Activated T-cell treated with anti-CD3 and anti-CD28 coated beads for 48 hours (primary cell): ENCODE results near the gene FTO.
"Not testable (repeated sequence)": the region's sequence is repeated elsewhere in the genome, so short reads cannot be mapped to it uniquely, and the experiment has no call there.

Experiments used
- DNase-seq: peaks from one replicate; pipeline ENCODE4 v3.0.0-alpha.2; 2020; ENCODE audit warnings: low read depth

The FTO gene

DNA sequence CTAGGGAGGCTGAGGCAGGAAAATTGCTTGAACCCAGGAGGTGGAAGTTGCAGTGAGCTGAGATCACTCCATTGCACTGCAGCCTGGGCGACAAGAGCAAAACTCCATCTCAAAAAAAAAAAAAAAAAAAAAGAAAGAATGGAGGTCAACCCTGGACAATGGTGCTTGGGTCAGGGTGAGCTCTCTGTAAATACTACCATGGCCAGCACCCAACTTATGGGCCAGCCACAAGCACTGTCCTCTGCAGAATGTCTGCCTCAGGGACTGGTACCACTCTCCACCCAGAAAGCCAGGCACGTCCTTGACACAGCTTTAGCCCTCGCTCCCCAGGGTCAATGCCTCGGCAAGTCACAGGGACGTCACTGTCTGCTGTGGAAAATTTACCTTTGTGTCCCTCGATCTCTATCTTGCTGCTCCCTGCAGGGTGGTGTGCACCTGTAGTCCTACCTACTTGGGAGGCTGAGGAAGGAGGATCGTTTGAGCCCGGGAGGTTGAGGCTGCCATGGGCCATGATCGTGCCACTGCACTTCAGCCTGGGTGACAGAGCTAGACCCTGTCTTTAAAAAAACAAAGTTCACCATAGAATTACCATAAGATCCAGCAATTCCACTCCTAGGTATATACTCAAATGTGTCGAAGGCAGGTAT is 459.4 kb downstream of the FTO start:
- no peak for DNase-seq

DNA sequence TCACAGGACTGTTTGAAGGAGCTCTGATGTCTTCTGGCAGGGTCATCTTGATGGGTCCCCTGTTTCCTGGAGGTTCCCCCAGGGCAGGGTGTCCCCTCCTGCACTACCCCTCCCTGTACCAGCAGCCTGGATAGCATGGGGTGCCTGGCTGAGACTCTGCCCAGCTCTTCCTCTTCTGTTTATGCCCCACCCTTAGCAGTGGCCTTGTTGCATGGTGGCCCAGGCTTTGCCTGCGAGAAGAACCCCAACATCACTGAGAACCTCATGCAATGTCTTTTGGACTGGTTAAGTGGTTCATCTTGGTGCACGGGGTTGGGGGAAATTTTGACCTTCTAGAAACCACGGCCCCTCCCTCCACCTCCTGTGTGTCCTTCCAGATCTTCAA is 460.8 kb downstream of the FTO start:
- no peak for DNase-seq

DNA sequence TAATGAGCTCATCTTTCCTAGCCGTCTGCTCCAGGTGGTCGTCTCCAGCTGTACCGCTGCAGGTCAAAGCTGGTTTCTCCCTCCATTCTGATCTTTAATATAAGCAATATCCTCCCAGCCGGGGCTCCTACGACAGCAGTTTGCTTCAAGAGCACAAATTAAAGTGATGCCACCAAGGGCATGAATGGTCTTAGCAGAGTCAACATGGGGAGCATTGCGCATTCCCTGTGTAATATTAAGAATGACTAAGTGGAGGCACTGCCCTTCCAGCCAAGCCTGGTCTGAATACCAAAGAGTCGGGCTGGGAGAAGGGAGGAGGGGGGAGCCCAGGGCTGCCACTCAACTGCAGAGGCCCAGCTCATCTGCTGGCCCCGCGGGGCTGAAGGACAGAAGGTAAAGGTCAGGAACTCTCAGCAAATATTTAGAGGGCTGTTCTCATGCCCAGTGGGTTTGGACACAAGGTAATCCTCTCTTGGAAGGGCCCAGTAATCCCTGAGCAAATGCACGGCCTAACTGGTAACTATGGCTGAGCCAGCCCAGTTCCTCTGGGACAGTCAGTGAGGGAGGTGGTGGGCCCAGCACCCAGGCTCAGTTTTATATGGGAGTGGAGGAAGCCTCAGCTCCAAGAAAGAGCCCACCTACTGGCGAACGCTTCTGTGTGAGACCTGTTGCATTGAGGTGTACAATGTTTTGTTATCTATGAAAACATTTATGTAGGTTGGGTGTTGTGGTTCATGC is 461.4 kb downstream of the FTO start:
- DNase-seq = no peak

DNA sequence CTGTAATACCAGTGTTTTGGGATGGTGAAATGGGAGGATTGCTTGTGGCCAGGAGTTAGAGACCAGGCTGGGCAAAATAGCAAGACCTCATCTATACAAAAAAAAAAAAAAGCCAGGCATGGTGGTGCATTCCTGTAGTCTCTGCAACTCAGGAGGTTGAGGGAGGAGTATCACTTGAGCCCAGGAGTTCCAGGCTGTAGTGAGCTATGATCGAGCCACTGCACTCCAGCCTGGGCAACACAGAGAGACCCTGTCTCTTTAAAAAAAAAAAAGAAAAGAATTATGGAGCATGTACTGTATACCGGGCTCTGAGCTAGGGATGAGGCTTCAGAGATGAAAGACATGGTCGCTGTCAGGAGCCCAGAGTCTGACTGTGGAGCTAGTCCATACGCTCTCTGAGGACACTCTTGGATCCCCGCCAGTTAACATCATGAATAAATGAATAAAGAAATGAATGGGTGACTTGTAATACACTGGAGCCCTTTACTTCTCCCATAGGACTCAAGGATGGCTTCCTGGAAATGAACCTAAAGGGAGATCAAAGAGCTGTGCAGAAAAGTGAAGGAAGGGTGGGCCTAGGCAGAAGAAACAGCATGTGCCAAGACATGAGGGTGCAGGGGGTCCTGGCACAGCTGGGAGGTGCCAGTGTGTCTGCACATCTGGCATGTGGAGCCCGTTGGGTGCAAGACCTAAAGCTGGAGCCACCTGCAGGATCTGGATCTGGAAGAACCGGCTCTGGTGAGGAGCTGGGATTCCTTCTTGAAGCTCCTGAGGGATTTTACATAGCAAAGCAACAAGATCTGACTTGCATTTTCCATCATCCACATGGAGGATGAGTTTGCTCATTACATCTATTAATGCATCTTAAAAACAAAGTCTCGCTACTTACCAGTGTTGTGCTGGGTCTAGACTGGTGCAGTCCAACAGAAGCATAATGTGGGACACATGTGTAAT is 462.2 kb downstream of the FTO start:
- no peak for DNase-seq

DNA sequence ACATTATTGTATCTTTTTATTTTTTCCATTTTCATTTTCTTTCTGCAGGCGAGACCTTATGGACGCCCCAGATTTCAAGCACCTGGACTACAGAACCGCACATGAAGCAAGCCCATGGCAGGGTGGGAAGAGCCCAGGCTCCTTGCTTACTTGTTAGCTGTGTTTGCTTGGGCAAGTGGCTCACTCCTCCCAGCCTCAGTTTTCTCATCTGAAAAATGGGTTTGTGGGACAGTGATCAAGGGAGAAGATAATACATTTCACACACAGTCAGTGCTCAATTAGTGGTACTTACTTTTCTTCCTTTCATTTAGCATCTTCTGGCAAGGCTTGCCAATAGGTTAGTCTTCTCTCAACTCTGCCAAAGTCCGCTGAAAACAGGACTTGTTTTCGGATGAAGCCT is 465.2 kb downstream of the FTO start:
- no peak for DNase-seq

DNA sequence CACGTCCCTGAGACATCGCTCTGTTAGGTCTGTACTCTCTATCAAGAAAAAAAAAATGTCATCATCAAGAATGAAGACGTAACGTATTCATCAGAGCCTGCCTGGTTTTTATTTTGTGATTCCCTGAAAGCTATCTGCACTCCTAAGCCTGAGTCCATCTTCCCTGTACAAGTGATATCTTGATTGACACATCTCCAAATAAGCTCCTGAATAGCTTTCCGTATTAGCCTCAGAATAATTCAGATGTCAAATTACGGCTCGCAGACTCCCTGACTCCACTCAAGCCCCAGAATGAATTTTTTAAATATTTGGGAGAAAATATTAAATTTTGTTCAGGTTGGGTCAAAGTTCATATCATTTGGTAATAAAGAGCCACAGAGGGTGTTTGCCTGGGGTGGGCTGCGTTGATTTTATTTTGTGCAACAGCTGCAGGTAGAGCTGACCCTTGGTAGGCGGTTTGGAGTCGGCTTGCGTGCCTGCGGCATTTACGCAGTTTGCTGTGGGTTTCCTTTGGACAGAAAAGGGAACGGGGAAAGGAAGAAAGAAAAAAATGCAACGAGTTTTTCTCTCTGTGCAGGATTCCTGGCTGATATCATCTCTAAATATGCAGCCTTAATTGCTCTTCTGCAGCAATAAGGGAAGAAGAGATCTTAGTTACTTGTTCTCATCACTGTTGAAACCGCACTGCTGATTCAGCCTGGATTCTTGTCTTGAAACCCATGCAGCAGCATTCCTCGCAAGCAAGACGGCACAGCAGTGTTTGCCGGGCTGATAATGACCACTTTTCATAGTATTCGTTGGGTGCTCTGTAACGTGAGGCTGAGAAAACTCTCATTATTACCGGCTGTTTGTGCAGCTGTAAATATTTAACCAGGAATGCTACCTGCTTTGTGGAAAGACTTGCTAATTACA is 467.9 kb downstream of the FTO start:
- no peak for DNase-seq

DNA sequence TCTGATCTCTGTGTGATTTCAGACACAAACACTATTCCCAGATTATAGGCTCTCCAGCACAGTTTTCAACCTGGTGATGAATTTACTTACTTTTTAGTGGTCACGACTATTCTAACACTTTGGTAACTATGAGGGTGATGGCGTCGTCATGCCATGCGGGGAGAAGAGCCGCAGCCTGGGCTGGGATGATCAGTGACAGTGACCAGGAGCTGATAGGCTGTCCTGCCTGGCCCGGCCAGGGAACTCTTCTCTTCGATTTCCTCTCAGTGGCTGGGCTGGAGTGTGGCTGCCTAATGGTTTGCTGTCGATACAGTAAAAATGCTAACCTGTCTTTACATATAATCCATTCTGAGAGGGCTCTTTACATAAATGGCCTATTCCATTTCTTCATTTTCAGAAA is 469.5 kb downstream of the FTO start:
- no peak for DNase-seq

DNA sequence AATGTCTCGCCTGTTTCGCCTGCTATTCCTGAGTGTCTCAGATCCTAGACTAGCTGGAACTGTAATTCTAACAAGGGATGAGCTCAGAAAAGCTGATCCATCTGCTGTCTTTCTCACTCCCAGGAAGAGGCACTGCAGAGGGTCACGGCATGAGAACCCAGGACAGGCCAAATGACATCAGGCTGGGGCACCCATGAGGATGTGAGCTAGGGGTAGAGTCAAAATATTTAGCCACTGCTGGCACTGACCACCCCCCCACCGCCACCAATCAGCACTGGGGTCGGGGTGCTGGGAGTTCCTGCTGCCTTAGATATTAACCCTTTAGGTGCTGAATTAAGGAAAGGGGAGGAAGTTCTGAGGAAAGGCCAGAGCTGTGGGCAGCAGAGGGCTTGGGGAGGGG is 470.2 kb downstream of the FTO start:
- no peak for DNase-seq

DNA sequence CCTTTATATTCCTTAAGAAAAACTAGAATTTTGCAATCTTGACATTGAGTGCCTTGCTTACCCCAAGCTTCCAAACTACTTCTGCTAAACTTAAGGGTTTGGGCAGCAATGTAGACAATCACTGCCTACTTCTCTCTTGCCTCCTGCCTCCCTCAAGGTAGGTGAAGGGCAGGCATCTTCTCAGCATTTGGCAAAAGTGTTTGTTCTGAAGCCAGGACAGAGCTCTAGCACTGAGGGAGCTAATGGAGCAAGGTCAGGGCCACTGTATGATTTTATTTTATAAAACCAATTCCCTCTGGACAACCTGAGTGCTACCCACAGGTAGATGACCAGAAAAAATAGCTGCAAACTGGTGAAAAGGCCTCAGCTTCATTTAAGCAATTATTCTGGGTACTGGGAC is 470.8 kb downstream of the FTO start:
- DNase-seq = no peak

DNA sequence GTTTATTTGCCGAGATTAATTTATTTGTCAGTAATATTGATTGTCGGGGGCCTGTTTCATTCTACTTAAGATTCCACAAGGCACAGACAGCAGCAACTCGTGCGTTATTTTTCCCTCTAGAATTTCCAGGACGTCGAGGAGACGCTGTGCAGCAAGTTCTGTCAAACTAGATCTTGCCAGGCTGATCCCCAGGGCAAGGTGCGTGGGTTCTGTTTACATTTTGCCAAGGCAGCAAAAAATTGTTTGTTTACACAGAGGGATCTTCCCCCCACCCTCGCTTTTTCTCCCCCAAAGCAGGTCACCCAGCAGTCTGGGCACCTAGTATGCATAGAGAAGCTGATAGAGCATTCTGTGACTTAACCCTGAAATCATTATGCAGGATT is 471.2 kb downstream of the FTO start:
- no peak for DNase-seq

DNA sequence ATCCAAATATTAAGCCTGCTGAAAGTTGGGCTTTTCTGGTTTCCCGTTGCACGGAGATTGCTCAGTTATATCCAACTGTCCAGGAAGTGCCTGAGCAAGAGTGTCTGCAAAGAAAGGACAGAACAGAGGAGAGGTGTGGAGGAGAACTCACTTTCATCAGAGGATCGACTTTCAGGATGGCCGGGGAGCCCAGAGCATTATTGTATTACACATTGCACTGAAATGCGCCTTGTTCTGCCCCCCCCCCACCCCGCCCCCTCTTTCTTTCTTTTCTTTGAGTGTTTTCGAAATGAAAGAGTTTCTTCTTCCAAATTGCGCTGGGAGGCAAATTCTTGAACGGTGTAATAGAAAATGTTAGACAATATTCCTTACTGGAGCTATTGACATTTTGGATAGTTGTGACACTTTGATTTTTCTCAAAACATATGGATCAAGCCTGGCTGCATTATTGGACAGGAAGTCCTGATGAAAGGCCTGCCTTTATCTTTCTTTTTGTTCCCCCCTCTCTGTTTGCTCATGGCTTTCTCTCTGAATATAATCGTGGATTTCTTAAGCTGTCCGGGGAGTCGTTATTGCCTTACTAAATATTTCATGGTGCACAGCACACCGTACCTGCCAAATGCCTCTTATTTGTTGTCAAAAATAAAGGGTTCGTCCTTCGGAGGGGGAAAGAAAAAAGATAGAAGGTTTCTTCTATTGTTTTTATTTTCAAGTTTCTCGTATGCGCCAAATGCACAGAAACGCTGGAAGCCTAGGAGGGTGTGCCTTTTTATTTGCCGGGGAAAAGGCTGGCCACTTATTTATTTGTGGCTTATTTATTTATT is 471.8 kb downstream of the FTO start:
- no peak for DNase-seq

DNA sequence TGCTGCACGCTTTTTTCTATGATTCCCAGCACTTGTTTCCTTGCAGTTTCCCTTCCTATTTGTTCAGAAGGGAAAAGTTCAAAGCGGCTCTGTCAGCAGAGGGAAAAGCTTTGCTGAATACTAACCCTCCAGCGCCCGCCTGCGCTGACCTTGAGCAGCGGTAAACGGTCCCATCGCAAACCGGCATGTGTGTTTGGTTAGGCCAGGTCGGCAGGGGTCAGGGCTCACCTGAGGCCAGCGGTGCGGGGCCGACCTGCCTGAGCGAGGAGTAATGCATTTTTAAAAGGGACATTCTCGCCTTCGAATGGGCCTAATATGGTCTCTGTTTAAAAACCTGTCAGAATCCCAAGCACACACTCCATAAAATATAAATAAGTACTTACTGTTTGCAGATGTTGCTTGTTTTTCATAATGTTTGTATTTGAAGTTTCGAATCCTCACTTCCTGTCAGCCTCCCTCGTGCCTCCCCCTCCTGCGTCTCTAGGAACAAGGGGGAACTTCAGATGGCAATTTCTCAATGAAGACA is 472.5 kb downstream of the FTO start:
- DNase-seq = no peak

DNA sequence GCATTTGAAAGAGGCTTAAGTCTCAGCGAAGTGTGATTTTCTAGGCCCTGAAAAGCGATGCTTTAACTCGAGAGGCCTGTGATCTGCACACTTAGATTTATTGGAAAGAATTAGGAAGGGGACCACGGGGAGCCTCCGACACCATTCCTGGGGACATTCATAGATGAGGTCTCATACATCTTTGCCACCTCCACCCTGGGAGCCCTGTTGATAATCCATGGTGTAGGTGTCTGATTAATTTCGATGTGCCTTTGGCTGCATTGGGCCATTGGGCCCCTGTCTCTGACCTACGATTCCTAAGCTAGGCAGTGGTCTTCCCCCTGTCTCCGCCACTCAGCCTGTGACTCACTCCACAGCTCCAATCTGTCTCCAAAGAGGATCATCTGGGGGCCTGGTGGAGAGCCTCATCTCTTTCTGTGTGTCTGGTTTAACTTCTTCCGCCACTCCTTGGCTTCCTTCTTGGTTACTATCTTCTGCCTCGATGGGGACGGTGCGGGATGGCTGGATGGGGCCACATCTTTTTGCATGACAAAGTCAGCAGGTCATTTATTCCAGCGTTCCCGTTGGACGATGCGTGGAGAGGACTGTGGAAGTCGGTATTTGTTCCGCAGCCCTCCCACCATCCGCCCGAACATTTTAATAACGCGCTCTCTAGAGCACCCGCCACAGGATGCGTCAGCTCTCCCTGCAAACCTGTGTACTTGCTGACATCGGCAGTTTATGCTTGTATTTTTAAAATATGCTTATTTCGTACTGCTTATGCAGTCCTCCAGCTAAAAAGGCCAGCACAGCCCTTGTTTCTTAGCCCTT is 473.3 kb downstream of the FTO start:
- no peak for DNase-seq

DNA sequence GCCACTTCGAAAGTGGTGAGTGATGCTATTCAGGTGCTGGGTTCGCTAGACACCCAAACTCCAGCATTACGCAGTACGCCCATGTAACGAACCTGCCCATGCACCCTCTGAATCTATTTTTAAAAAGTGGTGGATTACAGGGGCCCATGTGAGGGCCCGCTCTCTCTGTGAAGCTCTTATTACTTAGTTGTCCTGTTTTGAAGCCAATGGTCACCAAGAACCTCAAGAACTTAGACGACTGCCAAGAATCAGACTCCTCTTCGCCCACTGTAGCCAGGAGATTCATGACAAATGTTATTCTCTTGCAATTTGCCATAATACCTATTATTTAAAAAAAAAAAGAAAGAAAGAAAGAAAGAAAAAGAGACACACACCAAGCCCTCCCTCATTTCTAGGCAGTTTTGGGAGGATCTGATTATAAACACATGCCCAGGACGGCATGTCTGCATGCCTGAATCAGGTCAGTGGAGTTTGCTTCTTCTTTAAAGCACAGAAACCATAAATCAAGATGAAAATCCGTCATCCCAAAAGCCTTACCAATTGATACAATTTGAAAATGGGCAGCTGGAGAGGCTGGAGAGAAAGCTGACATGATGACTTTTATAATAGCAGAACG is 474.0 kb downstream of the FTO start:
- no peak for DNase-seq

DNA sequence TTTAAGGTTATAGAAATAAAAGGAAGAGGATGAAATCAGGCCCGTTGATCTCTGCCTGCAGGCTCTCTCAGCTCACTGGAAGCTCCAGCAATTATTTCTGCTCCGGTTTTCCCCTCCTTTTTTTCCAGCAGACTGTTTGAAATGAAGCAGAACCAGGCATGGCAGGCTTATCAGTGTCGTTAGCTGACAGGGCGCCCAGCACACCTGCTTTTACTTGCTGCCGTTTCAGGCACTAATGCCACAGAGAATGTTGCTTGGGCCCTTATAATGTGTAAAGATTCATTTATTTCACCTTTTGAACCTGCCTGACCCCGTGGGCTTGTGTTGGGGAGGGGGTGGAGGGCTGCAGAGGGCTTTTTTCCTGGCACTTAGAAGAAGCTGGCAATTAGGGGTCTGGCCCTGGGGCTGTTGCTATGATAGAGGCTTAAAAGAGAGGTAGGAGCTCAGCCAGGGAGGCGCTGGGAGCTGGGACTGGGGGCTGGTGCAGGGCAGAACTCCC is 474.6 kb downstream of the FTO start:
- DNase-seq = no peak

DNA sequence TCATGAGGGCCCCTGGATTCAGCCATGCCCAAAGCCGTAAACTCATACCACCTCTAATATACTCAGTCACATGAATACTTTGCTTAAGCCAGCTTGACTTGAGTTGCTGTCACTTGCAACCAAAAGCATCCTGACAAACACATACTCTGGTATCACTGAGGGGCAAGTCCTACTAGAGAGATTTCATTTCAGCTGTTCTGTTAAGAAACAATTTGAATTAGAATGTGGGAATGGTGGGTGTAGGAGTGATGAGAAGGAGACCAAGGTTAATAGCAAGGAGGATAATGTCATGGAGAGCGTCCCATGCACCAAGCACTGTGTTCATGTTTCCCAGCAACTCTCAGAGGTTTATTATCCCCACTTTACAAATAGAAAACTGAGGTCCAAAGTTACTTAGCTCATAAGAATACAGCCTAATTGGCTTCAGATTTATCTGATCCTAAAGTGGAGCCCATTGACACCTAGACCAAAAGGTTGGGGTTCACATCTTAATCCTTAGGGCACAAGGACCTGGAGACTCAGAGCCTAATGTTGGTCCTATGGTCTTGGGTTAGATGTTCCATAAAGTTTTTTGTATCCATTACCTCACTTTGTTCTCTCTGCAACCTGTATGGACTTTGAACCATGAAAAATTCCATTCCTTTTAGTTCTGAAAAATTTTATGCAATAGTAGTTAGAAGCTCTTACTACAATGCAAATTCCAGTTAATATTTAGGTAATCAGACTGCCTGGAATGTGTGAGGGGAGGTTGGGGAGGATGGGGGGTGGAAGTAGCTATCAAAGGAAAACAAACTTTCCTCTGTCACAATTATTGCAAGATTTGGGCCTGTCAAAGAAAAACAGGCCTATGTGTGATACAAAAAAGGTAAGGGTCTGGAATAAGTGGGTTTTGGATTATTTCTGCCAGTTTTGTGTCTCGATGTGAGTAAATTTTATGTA is 476.7 kb downstream of the FTO start:
- DNase-seq = no peak

DNA sequence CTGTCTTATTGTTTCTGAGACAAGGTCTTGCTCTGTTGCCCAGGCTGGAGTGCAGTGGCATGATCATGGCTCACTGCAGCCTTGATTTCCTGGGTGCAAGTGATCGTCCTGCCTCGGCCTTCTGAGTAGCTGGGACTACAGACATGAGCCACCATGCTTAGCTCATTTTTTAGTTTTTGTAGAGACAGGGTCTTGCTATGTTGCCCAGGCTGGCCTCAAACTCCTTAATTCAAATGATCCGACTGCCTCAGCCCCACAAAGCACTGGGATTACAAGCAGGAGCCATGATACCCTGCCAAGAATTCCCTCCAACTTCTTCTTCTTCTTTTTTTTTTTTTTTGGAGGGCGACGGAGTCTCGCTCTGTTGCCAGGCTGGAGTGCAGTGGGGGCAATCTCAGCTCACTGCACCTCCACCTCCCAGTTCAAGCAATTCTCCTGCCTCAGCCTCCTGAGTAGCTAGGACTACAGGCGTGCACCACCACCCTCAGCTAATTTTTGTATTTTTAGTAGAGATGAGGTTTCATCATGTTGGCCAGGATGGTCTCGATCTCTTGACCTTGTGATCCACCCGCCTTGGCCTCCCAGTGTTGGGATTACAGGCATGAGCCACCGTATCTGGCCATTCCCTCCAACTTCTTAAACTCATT is 477.9 kb downstream of the FTO start:
- not testable (repeated sequence) for DNase-seq

DNA sequence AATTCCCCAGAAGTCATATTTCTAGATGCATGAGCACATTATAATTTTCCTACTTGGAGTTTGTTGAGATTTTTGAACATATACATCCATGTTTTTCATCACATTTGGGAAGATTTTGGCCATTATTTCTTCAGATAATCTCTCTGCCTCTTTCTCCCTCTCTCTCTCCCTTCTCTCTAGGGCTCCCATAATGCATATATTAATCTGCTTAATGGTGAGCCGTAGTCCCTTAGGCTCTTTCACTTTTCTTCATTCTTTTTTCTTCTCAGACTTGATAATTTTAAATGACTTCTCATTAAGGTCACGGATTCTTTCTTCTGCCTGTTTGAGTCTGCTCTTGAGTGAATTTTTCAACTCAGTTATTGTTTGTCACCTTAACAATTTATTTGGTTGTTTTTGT is 481.1 kb downstream of the FTO start:
- DNase-seq = no peak
